NCI-H128 (cell line): ENCODE measurements around the gene AKAP13.

Experiments used
- DNase-seq: peaks from one replicate; lab custom pipeline; 2025; ENCODE audit not compliant: unreplicated experiment; lab: John Stamatoyannopoulos, UW

AKAP13 gene

DNA sequence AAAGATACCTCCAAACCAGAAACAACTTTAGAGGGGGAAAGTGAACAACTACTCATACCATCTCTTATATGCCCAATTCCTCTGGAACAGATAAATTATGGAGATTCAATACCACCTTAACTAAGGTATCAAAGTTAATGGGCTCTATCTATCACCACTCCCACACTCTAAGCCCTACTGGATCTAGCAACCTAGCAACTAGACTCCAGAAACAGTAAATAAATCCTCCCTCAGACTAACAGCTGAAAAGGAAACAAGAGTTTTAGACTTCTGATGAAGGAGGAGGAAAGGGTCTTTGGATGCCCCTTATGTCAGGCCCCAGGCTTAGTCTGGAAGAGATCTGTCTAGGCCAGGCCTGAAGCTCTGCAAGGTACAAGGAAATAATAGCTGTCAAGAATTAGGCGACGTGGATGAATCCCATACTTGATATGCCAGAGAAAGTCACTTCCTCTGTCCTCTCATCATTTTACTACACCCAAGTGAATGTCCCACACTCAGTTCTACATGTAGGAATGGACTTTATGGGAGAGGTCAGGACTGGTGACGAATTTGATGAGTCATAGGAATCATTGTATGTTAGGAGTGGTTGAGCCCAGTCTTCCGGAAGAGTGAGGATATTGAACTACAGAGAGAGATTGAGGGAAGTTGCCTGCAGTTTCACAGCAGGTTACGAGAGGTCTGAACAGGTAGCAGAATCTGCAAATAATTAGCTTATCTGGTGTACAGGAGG is 113.8 kb downstream of the AKAP13 start:
- DNase-seq, result no peak

DNA sequence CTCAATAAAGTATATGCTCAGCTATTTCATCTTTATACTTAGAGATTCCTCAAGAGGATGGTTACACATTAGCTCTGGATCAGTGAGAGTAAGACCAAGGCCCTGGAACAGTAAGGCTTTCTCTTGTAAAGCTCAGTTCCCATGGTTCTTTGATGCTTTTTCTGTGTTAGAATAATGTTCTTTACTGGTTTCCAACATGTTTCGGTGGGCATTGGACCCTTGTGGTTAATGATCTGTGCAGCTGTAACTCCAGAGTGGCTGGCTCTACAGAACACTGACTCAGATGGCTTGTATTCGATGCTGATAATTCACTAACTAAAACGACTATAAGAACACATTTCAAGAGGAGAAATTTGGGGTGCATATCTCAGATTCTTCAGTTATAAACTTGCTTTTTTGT is 114.7 kb downstream of the AKAP13 start:
- no peak for DNase-seq

GRCh38 chr15:85495544-85495943 is 115.1 kb downstream of the AKAP13 start:
- DNase-seq, result no peak

DNA sequence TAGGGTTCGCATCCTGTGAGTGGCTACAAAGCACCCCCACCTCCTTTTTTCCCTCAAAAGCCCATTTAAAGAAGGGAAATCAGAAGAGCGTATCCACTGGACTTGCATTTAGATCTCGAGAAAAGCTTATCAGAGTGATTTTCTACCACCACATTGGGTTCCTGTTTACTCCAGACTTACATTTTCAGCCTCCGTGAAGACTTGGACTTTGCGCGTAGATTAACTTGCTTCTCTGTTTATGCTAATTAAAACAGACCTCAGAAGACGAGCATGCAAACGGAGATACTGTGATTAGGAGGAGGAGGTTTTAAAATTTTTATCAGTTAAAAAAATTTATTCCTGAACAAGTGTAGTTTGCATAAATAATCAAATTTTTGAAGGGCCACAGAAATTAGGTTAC is 115.7 kb downstream of the AKAP13 start:
- no peak for DNase-seq

- DNase-seq, result no peak
Observed at GRCh38 chr15:85496551-85497171, 116.3 kb downstream of the AKAP13 start.

- no peak for DNase-seq
Observed at GRCh38 chr15:85497172-85497569, 116.8 kb downstream of the AKAP13 start.

DNA sequence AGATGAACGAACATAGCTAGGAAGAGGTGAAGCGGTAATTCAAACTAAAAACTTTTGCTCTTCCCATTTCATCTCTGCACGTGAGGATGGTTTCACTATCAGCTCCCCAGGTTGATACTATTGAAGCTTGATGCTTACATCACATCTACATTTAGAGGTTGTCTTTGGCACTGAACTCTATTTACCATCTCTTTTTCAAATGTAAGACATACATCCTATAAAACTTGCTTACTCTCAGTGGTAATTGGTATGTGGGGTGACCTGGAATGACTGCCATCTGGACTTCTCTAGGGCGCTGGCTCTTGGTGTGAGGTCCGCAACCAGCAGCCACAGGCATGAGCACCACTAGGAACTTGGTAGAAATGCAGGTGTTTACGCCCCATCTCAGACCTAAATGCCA is 118.1 kb downstream of the AKAP13 start:
- DNase-seq, result no peak

DNA sequence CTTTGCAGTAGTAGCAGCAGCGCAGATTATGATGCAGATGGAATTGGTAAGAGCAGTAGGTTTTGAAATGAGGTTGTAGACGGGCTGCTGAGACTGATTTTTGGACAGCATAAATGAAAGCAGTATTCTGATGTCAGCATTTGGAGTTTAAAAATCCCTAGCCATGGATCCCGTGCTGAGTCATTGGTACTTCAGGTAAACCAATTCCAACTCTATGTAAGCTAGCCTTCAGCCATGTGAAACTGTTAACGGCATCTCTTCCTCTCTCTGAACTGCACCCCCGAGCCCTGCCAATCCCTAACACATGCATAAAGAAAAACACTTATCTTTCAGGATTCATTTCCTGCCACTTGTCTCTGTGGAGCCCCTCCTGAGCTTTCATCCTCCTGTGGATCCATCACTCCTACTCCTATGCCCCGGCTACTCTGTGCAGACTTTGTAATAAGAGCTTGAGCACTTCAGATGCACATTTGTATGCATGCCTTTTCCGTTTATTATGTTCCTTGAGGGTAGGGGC is 119.0 kb downstream of the AKAP13 start:
- peak; percentile 30 for DNase-seq

DNA sequence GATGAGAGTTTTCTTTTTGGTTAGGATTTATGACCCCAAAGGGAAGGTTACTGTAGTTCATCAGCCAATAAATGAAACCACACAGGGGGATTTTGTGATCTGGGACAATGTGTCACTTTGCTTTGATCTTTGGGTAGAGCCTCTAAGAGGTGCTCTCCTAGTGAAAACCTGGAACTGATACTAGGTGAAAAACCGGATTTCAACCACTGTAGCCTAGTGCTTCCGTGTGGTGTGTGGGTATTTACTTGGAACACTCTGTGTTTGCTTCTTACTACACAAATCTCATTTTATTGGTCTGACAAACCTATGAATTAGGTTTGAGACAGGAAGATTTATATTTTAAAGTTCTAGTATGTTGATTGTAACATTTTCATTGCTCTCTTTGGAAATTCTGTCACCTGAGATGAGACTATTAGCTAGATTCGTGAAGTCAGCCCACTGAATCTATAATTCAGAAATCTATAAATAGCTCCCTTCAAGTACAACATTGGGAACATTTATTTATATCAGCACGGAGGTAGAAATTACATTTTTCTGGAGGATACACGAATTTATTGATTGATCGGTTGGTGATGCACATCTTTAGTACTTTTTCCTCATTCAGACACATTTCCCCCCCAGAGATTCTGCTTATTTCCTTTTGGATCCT is 119.8 kb downstream of the AKAP13 start:
- DNase-seq, result no peak

GRCh38 chr15:85500729-85501128 is 120.3 kb downstream of the AKAP13 start:
- DNase-seq, result no peak

DNA sequence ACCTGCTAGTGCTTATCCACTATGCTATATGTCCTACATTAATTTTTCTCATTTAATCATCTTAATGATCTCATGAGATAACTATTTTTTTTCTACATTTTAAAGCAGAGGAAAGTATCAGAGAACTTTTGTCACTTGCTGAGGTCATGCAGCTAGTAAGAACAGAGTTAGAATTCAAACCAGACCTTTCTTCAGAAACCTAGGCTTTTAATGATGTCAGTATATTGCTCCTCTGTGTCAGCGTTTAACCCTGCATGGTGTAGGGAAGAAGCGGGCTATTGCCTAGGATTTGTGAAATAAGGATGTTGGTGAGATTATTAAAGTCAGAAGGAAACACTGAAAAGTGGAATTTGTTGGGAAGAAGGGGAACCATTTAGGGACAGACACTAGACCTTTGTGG is 121.2 kb downstream of the AKAP13 start:
- DNase-seq, result no peak

DNA sequence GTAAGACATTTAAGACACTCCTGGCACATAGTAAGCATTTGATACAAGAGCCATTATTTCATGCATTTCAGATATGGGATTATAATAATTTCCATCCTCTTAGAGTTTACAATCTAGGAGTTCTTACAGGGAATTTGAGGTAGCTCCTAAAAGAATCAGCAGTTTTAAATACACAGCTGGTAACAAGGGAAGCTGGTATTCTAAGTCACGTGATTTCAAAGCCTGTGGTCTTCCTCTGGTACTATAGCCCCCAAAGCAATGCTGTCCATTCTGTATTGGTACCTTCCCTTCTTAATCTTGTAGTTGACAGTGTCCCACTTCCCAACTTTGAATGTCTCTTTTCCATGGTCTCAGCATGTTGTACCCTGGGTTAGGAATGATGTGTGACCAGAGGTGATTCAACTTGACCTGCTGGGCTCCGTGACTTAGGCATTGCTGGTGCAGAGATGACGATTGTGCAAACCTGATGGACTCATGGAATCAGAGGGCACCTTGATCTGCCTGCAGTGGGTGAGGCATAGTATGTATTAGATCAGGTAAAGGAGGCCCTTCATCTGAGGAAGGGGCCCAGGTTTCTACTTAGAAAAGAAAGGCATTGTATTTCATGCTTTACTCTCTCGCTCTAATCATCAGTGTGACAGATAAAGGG is 122.9 kb downstream of the AKAP13 start:
- no peak for DNase-seq

DNA sequence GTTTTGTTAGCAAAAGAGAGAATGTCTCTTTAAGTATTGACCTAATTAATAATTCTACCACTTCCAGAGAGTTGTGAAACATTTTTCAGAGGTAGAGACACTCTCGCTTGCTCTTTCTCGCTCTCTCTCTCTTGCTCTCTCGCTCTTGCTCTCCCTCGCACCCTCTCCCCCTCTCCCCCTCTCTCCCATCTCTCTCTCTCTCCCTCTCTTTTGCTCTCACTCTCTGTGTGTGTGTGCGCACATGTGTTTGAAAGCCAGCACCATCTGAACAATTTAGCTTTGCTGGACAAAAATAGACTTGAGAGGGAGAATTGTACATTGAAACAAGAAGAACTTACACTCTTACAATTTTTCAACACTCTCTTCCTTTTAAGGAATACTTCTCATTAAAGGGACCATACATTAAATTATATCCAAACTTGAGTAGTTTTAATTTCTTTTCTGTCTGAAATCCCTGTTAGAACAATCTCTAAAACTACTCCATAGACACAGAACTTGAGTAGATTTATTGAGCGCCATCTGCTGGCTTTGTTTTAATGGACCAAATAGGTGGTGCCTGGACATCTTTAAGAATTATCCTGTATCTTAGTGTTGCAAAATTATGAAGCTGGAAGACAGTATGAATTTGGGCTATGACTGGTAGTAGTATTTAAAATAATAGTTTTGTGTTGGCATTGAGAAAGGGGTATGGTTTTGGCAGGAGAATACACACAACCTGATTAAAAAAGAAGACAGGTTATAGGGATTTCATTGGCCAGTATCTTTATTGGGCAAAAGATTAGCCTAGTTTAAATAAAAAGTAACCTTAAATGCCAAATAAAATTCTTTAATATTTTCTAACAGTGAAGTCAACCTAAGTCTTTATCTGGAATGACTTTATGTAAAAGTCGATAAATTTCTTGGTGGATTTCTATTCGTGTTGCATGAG is 124.6 kb downstream of the AKAP13 start:
- DNase-seq, result no peak

- DNase-seq, result no peak
Observed at GRCh38 chr15:85507114-85507513, 126.7 kb downstream of the AKAP13 start.

DNA sequence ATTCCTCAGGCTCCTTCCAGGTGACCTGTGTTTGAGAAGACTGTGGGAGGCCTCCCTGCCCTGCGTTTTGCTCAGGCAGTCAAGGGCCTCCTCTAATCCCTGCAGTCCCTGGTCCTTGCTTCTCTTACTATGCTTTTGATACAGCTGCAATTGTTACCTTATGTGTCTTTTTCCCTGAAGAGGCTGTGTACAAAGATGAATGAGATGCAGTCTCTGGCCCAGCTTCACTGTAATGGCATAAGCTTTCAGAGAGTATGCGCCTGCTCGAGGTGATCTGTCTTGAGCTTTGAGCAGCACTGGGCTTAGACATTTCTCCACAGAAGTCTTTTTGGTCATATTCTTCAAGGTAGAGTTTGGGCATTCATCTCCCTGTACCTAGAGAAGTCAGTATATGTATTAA is 129.6 kb downstream of the AKAP13 start:
- DNase-seq, result no peak

- DNase-seq, result no peak
Observed at GRCh38 chr15:85514413-85514812, 134.0 kb downstream of the AKAP13 start.

GRCh38 chr15:85515212-85515611 is 134.8 kb downstream of the AKAP13 start:
- DNase-seq, result no peak

DNA sequence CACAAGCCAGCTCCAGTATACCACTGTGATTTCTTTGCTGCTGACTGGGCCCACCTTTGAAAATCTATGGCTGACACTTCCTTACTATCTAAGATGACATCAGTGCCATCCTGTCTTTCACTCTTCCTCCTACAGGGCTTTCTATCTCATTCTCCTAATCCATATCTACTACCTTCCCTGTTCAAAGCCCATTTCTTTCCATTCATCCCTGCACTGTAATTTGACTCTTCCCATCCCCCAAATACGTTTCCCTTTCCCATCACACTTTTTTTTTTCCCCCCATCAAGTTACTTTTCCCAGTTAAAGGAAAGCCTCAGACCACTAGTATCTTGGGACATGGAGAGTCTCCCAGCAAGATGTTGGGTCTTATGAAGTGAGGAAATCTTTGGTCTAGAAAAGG is 136.7 kb downstream of the AKAP13 start:
- DNase-seq, result no peak

DNA sequence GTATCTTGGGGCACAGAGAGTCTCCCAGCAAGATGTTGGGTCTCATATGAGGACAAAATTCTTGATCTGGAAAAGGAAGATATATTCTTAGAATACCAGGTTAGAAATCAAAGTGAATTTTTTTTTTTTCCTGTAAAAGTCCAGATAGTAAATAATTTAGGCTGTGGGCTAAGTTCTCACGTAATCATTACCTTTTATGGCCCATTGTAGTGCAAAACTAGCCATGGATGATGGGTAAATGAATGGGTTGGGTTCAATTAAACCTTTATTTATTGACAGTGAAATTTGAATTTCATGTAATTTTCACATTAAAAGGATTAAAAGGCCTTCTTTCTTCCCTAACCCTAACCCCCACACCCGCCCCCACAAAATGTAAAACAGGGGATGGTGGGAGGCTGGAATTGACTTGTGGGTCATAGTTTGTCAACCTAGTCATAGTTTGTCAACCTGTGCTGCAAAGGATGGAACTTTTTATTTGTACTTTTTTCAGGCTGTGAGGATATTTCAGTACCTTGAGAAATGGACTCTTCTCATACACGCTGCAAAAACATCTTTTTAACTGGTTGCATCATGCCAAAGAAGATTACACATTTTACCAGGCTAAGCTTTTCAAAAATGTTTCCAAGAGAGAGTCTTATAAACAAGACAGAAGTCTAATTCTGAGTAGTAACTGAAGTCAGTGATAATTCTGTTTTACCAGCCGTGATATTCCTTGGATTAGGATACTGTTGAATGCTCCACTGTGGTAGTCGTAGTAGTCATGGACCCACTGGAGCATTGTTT is 138.8 kb downstream of the AKAP13 start:
- DNase-seq, result no peak

- DNase-seq, result no peak
Observed at GRCh38 chr15:85520650-85521049, 140.2 kb downstream of the AKAP13 start.
